22Rv1 (cell line): ENCODE data around the gene RAC3.
A peak's percentile ranks its signal among the peaks of the same experiment; 100 is the strongest.

Source experiments
- H3K27ac ChIP-seq: fragments of 450-650 bp; 2 replicates; pipeline ENCODE4 v1.5.1; 2017
- ZFX ChIP-seq: fragments of 450-650 bp; IDR thresholded peaks from 2 replicates; pipeline ENCODE4 v1.6.1; 2017; ENCODE audit warnings: antibody characterized with exemption, borderline replicate concordance
- TF ChIP-seq, protein P1 (sequence below): fragments of 450-650 bp; IDR thresholded peaks from 2 replicates; pipeline ENCODE4 v1.5.1; 2017; ENCODE audit warnings: mild to moderate bottlenecking

The RAC3 gene

DNA sequence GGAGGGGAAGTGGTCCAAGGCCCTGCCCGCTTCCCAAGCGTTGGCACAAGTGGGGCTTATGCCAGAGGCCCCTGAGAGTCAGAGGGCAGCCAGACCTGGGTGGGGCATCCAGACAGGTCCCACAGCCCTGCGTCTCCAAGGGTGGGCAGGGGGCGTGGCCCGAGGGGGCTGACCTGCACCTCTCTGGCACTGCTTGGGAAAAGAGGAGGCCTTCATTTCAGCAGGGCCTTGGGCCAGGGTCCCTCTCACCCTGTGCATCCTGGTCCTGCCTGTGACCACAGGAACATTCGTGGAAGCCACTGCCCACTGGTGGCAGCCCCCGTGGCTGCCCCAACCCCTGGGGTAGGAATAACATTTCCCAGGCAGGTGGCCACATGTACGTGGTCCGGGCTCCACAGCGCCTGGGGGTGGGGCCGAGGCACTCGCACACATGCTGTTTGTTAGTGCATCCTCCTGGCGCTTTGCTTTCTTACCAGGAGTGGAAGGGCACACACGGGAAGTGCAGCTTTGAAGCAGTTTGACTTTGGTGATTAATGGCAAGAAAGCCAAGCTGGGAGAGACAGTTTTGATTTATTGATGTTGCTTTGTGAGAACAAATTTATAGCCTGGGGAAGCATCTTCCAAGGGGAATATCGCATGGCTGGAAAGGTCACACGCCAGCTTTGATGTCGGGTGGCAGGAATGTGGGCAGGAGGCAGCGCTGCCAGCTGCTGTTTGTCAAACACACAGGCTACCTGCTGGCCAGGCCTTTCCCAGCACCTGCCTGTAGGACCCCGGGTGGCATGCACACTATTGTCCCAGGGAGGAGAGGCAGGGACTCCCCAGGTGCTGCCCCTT lies 13.1 kb upstream of the RAC3 start:
- peak overlapping the region; percentile 49 for H3K27ac ChIP-seq
- TF ChIP-seq, protein P1, sequence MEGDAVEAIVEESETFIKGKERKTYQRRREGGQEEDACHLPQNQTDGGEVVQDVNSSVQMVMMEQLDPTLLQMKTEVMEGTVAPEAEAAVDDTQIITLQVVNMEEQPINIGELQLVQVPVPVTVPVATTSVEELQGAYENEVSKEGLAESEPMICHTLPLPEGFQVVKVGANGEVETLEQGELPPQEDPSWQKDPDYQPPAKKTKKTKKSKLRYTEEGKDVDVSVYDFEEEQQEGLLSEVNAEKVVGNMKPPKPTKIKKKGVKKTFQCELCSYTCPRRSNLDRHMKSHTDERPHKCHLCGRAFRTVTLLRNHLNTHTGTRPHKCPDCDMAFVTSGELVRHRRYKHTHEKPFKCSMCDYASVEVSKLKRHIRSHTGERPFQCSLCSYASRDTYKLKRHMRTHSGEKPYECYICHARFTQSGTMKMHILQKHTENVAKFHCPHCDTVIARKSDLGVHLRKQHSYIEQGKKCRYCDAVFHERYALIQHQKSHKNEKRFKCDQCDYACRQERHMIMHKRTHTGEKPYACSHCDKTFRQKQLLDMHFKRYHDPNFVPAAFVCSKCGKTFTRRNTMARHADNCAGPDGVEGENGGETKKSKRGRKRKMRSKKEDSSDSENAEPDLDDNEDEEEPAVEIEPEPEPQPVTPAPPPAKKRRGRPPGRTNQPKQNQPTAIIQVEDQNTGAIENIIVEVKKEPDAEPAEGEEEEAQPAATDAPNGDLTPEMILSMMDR: no peak
- TF ChIP-seq ZFX: no peak

DNA sequence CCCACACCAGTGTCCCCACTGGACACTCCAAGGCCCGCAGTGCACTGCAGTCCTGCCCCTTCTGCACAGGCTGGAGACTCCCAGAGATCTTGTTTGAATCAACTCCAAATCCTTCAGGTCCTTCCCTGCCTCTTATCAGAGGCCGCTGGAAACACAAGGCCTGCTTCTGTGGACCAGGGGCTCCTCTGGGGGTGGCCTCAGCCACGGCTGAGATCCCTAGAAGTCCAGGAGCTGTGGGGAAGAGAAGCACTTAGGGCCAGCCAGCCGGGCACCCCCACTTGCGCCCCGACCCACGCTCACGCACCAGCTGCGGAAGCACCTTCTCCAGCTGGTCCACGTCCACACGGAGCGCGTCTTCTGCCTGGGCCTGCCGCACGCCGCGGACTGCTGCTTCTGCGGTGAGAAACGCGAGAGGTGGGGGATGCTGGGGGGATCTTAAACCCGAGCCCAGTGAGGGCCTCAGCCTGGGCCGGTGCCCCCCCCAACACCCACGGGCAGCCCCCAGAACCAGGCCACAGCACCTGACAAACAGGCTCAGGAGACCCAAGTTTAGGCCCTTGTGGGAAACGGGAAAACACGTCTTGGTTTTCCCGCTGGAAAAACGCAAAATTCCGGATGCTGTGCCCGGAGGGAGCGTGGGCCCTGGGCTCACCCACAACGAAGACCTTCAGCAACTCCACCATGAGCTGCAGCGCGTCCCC lies 12.3 kb upstream of the RAC3 start:
- peak overlapping the region; percentile 93 for H3K27ac ChIP-seq
- no peak for TF ChIP-seq ZFX
- TF ChIP-seq, protein P1: no peak

DNA sequence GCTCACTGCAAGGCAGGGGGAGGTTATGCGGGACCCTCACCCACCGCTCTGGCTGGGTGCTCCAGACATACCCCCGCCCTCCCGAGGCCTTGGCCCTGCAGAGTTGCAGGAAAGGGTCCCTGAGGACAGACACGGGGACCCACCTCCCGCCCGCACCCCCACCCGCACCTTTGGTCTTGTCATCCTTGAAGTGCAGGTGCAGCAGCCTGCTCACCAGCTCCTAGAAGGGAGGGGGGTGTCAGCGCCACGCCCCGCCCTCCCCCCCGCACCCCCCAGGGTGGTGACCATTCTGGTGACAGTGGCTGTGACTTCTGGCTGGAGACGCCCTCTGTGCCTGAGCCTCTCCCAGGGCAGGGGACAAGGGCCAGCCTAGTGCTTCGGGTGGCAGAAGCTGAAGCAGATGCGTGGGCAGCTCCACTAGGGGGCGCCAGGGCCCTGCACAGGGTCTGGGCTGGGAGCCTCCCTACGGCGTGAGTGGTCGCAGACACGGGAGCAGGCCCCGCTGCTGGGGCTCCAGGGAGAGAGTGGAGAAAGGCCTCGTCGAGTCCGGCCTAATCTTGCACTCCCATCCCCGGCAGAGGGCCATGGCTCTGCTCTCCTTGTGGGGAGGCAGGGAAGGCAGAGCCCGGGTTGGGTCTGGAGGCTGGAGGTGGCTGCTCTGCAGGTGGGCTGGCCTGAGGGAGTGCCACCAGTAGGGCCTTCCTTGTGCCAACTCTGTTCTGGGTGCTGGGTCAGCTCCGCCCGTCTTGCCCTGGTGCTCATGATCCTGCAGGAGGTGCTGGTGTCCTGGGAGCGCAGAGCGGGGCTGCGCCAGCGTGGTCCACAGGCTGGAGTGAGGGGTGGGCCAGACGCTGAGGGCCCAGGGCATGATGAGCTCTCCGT lies 11.5 kb upstream of the RAC3 start:
- no peak for TF ChIP-seq ZFX
- TF ChIP-seq, protein P1: peak; percentile 94
- peak overlapping the region; percentile 93 for H3K27ac ChIP-seq

DNA sequence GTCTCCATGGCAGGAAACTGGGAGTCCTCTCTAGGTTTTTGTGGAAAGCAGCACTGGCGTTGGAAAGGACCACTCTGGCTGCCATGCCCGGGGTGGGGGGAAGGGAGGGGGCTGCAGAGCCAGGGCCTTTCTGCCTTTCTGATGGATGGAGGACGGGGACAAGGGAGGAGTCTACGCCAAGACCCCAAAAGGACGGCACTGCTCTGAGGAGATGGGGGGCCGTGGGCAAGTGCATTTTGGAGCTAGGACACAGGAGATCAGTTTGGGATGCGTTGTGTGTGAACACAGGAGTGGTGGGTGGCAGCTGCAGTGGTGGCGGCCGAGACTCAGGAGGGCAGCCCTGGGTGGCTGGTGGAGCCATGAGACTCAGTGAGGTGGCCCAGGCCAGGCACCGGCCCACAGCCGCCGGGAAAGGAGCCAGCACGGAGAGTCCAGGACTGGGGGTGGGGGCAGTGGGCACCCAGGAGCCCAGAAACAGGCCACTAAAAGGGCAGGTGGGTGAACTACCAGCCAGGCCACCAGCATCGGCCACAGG lies 10.8 kb upstream of the RAC3 start:
- H3K27ac ChIP-seq: peak overlapping the region; percentile 93
- TF ChIP-seq, protein P1: no peak

DNA sequence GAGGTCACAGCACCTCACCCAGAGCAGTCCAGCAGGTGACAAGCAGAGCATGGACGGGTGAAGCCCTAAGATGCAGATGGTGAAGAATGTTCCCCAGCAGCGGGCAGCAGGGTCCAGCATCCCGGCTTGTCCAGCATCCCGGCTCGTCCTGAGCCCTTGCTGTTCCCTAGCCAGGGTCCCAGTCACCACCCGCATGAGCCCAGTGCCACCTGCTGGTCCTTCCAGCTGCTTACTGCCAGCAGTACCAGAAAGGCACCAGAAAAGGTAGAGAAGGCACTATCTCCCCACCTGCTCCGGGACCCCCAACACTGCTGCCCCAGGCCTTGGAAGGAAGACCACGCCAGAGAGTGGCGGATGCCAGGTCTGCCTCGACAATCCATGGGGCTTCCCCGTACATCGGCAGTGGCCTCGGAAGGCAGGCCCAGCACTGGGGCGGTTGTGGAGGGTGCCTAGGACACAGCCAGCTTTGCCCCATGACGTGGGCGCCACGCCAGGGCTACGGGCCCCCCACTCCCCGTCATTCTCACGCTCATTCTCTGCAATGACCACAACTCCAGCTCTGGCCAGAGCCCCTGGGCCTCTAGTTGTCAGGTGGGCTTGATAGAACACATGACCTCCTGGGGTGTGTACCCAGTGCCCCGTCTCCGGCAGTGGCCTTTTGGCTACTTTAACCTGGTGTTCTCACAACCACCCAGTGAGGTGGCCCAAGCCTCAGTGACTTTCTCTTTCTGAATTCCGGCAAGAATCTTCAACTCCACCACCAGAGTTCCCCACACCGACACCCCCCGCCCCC lies 10.2 kb upstream of the RAC3 start:
- TF ChIP-seq, protein P1: peak; percentile 58
- TF ChIP-seq ZFX: no peak
- H3K27ac ChIP-seq: peak overlapping the region; percentile 93

DNA sequence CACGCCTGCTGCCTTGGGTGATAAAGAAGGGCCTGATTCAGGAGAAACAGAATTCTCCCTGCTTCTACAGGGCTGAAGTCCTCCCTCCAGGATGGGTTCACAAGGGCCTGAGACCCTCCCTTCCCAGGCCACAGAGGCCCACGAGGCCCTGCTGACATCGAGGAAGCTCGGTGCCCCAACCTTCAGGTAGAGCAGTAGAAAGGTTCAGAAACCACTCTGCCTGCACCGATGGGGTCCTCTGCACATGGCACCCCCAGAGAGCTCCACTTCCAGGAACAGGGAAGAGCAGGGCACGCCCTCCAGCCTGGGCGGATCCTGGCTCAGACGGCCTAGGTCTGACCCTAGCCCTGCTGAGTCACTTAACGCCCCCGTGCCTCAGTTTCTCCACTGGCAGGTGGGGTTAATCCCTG lies 9.6 kb upstream of the RAC3 start:
- peak overlapping the region; percentile 93 for H3K27ac ChIP-seq
- no peak for TF ChIP-seq ZFX
- TF ChIP-seq, protein P1: no peak
